Tibial artery (tissue), 4 donors: ENCODE results near the gene IGF2BP1.

Experiments
- DNase-seq, 2 donors: peaks; one replicate each; pipeline ENCODE4 v3.0.0-alpha.2; 2019
- H3K27ac ChIP-seq, 2 donors: fragments of 200-600 bp; sonication (generic) in 1 of 2; 1 replicate in 1 of 2; 2 replicates in 1 of 2; pipeline ENCODE4 v1.5.1; 2018 to 2019; ENCODE audit warnings: mild to moderate bottlenecking in 1 of 2
- H3K27me3 ChIP-seq, 2 donors: fragments of 200-600 bp; sonication (generic) in 1 of 2; one replicate each; pipeline versions ENCODE4 v1.5.1 to v1.6.0; 2016 to 2019
- H3K36me3 ChIP-seq, 3 donors: fragments of 200-600 bp; sonication (generic) in 2 of 3; one replicate each; pipeline ENCODE4 v1.5.1; 2016 to 2019; ENCODE audit warnings: mild to moderate bottlenecking in 2 of 3
- H3K4me1 ChIP-seq, 4 donors: fragments of 200-600 bp; sonication (generic) in 2 of 4; 1 replicate in 3 of 4; 2 replicates in 1 of 4; pipeline ENCODE4 v1.5.1; 2016 to 2019
- H3K4me3 ChIP-seq, 2 donors: fragments of 200-600 bp; sonication (generic) in 1 of 2; 1 replicate in 1 of 2; 2 replicates in 1 of 2; pipeline ENCODE4 v1.5.1; 2018 to 2019; ENCODE audit warnings: mild to moderate bottlenecking in 2 of 2
- H3K9me3 ChIP-seq, 3 donors: fragments of 200-600 bp; sonication (generic) in 1 of 3; one replicate each; pipeline ENCODE4 v1.5.1; 2016 to 2019
- intact Hi-C: fragments of 100-400 bp; cut with DNase I; formaldehyde crosslinking; loops from one replicate; pipeline ENCODE4 v1.15.0; 2023; ENCODE audit warnings: low total_unique reads
- TF ChIP-seq, protein P1 (sequence below), 2 experiments: fragments of 200-600 bp in 1 of 2; fragments of 450-650 bp in 1 of 2; IDR thresholded peaks; one replicate each; pipeline ENCODE4 v1.5.1; 2017 to 2019; ENCODE audit warnings: antibody characterized with exemption in 2 of 2, mild to moderate bottlenecking in 1 of 2, moderate library complexity in 1 of 2

Gene IGF2BP1

DNA sequence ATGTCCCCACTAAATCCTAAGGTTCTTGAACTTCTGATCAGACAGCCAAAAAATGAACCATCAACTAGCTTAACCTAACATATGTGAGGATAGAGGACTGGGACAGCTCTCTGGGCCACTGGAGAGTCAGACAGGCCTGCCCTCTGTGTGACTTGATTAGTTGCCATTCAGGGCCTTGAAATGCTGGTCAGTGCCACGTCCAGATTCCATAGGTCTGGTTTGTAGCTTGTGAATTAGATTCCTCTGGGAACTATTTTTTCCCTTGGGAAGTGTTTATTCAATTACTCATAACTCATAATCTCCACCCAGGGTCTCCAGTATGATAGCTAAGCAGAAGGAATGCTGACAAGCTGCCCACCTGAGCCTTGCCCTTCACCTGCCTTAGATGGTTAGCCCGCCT, 48.2 kb downstream of the IGF2BP1 start:
- intact Hi-C loops: no loop called here
- no peak overlapping the region for H3K27ac ChIP-seq

DNA sequence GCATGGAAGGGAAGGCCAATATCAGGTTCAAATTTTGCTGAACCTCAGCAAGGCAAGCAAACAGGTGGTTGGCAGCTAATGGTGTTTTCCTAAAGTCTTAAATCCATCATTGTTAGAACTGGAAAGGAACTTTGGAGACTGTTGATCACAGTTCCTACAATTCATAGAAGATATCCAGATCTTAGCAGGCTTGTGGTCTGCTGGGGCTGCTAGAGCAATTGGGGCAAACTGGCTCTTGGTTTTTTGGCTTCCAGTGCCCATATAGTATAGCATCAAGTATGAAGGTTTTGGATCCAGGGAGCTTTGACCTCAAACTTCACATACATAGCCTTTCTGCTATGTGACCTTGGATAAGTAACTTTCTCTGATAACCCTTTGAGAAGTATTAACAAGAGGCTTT, 49.7 kb downstream of the IGF2BP1 start:
- TF ChIP-seq, protein P1, sequence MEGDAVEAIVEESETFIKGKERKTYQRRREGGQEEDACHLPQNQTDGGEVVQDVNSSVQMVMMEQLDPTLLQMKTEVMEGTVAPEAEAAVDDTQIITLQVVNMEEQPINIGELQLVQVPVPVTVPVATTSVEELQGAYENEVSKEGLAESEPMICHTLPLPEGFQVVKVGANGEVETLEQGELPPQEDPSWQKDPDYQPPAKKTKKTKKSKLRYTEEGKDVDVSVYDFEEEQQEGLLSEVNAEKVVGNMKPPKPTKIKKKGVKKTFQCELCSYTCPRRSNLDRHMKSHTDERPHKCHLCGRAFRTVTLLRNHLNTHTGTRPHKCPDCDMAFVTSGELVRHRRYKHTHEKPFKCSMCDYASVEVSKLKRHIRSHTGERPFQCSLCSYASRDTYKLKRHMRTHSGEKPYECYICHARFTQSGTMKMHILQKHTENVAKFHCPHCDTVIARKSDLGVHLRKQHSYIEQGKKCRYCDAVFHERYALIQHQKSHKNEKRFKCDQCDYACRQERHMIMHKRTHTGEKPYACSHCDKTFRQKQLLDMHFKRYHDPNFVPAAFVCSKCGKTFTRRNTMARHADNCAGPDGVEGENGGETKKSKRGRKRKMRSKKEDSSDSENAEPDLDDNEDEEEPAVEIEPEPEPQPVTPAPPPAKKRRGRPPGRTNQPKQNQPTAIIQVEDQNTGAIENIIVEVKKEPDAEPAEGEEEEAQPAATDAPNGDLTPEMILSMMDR (IDR thresholded peaks at IDR 0.05): no peak
- Histone ChIP-seq H3K36me3 (no peaks in the 10 kb centered on the region), H3K27ac (no peak overlapping the region), H3K9me3 (no peaks in the 10 kb centered on the region), H3K27me3 (peaks cover 0 to 26% of the 10 kb centered on the region in 2 donors), H3K4me3 (no peak overlapping the region), H3K4me1 (no peaks in the 10 kb centered on the region)
- no peak for DNase-seq
- intact Hi-C loops: no loop called here

More for the DNA sequence above, 48.2 kb downstream of the IGF2BP1 start:
- Histone ChIP-seq H3K4me1 (no peaks in the 10 kb centered on the region), H3K4me3 (no peak overlapping the region), H3K9me3 (no peaks in the 10 kb centered on the region), H3K36me3 (no peaks in the 10 kb centered on the region), H3K27me3 (peaks cover 0 to 35% of the 10 kb centered on the region in 2 donors)
- DNase-seq: no peak
- TF ChIP-seq, protein P1 (IDR thresholded peaks at IDR 0.05): no peak

DNA sequence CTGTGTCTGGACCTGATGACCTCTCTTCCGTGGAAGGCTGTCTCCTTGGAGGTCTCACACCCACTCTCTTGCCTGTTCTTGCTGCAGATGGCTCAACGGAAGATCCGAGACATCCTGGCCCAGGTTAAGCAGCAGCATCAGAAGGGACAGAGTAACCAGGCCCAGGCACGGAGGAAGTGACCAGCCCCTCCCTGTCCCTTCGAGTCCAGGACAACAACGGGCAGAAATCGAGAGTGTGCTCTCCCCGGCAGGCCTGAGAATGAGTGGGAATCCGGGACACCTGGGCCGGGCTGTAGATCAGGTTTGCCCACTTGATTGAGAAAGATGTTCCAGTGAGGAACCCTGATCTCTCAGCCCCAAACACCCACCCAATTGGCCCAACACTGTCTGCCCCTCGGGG, 52.1 kb downstream of the IGF2BP1 start:
- H3K36me3 ChIP-seq: no peaks in the 10 kb centered on the region
- no peaks in the 10 kb centered on the region for H3K4me1 ChIP-seq
- no peaks in the 10 kb centered on the region for H3K9me3 ChIP-seq
- H3K27ac ChIP-seq: no peak overlapping the region
- H3K27me3 ChIP-seq: peaks cover 0 to 23% of the 10 kb centered on the region in 2 donors
- TF ChIP-seq, protein P1 (IDR thresholded peaks at IDR 0.05): no peak
- intact Hi-C loops: no loop called here
- no peak overlapping the region for H3K4me3 ChIP-seq
- no peak for DNase-seq

DNA sequence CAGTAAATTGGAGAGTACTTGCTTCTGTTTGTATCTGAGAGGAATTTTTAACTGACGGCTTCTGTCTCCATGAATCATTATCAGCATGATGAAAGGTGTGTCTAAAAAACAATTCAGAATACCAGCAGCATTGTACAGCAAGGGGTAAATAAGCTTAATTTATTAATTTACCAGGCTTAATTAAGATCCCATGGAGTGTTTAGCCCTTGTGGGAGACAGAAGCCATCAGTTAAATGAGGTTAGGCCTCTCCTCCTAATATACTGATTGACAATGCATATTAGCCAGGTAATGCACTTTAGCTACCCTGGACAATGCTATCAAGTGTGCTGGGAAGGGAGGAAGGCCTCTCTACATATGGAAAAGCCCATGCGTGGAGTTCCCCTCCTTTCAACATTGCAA, 53.4 kb downstream of the IGF2BP1 start:
- no peaks in the 10 kb centered on the region for H3K4me1 ChIP-seq
- no peak overlapping the region for H3K4me3 ChIP-seq
- H3K36me3 ChIP-seq: no peaks in the 10 kb centered on the region
- intact Hi-C loops: no loop called here
- DNase-seq: no peak
- H3K27ac ChIP-seq: no peak overlapping the region
- no peaks in the 10 kb centered on the region for H3K9me3 ChIP-seq
- TF ChIP-seq, protein P1 (IDR thresholded peaks at IDR 0.05): no peak
- H3K27me3 ChIP-seq: peaks cover 0 to 23% of the 10 kb centered on the region in 2 donors

DNA sequence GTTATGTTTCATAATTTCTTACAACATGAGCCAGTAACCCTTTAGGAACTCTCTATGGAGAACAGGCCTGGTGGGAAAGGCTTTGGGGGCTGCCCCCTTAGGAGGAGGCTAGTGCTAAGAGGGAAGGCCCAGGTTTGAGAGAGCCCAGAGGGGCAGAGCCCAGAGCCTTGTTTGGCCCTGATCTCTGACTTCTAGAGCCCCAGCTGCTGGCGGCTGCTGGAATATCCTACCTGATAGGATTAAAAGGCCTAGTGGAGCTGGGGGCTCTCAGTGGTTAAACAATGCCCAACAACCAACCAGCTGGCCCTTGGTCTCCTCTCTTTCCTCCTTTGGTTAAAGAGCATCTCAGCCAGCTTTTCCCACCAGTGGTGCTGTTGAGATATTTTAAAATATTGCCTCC, 54.1 kb downstream of the IGF2BP1 start:
- Histone ChIP-seq H3K27me3 (peaks cover 0 to 23% of the 10 kb centered on the region in 2 donors), H3K4me3 (no peak overlapping the region), H3K4me1 (no peaks in the 10 kb centered on the region), H3K36me3 (no peaks in the 10 kb centered on the region), H3K9me3 (no peaks in the 10 kb centered on the region), H3K27ac (no peak overlapping the region)
- intact Hi-C loops: no loop called here
- TF ChIP-seq, protein P1 (IDR thresholded peaks at IDR 0.05): no peak
- DNase-seq: no peak
